ENCODE measurements around the gene CDCA5. TPM values are rescaled to one million over a fixed set of nuclear protein-coding genes. Genes with fewer than 3 reads are reported as not detected.
A peak's percentile ranks its signal among the peaks of the same experiment; 100 is the strongest.

CDCA5 gene
- total RNA-seq, 2 donors from 2014 or later = 2.3 TPM; not detected in 1

- no peak for DNase-seq
These were observed 24.8 kb upstream of the CDCA5 start for GRCh38 chr11:65108469-65109123.

GRCh38 chr11:65107751-65108468 lies 24.1 kb upstream of the CDCA5 start:
- Histone ChIP-seq H3K4me3 (no peak overlapping the region), H3K4me1 (peaks cover 54% of the 10 kb centered on the region)
- no peak for DNase-seq

More at GRCh38 chr11:65108469-65109123, 24.8 kb upstream of the CDCA5 start:
- H3K27me3 ChIP-seq = no peaks in the 10 kb centered on the region
- no peak overlapping the region for H3K27ac ChIP-seq
- ATAC-seq = no peak
- 91 to 94% methylated on average over 9 to 23 of the region's 38 CpGs for WGBS, 2 donors
- intact Hi-C loops (cut with DNase I) = no loop called here
- peaks cover 0 to 7% of the 10 kb centered on the region in 2 donors for H3K36me3 ChIP-seq (replicated peaks in 1 of 2; ENCODE audit: insufficient read depth in 1 of 2, low read depth in 2 of 2)
- TF ChIP-seq POLR2A (IDR thresholded peaks at IDR 0.05) (no peak), CTCF (IDR thresholded peaks at IDR 0.05) (no peak)
- peaks cover 54% of the 10 kb centered on the region for H3K4me1 ChIP-seq
- no peaks in the 10 kb centered on the region for H3K9me3 ChIP-seq
- no peak overlapping the region for H3K4me3 ChIP-seq

GRCh38 chr11:65107078-65107477 lies 23.2 kb upstream of the CDCA5 start:
- no peak overlapping the region for H3K4me3 ChIP-seq
- no peaks in the 10 kb centered on the region for H3K9me3 ChIP-seq
- no peak for DNase-seq
- H3K27ac ChIP-seq = no peak overlapping the region
- ATAC-seq = no peak
- H3K36me3 ChIP-seq (replicated peaks in 1 of 2; ENCODE audit: insufficient read depth in 1 of 2, low read depth in 2 of 2) = peaks cover 0 to 7% of the 10 kb centered on the region in 2 donors
- WGBS, 2 donors = 91 to 93% methylated on average over 8 to 14 of the region's 15 CpGs
- intact Hi-C loops (cut with DNase I) = no loop called here
- H3K27me3 ChIP-seq = no peaks in the 10 kb centered on the region
- H3K4me1 ChIP-seq = peaks cover 54% of the 10 kb centered on the region
- TF ChIP-seq CTCF (IDR thresholded peaks at IDR 0.05) (no peak), POLR2A (IDR thresholded peaks at IDR 0.05) (no peak)

More at GRCh38 chr11:65107751-65108468, 24.1 kb upstream of the CDCA5 start:
- ATAC-seq = no peak
- intact Hi-C loops (cut with DNase I) = no loop called here
- WGBS, 2 donors = 94 to 97% methylated on average over 31 to 43 of the region's 52 CpGs
- TF ChIP-seq CTCF (IDR thresholded peaks at IDR 0.05) (no peak), POLR2A (IDR thresholded peaks at IDR 0.05) (no peak)
- Histone ChIP-seq H3K27ac (no peak overlapping the region), H3K36me3 (replicated peaks in 1 of 2; ENCODE audit: insufficient read depth in 1 of 2, low read depth in 2 of 2) (peaks cover 0 to 7% of the 10 kb centered on the region in 2 donors), H3K9me3 (no peaks in the 10 kb centered on the region), H3K27me3 (no peaks in the 10 kb centered on the region)

GRCh38 chr11:65104628-65105027 lies 20.8 kb upstream of the CDCA5 start:
- intact Hi-C loops (cut with DNase I) = no loop called here
- Histone ChIP-seq H3K4me3 (no peak overlapping the region), H3K27ac (peak overlapping the region in 3 of 4 donors; percentile 64 to 78 (median 72)), H3K27me3 (no peaks in the 10 kb centered on the region), H3K9me3 (no peaks in the 10 kb centered on the region), H3K4me1 (peaks cover 52% of the 10 kb centered on the region), H3K36me3 (replicated peaks in 1 of 2; ENCODE audit: insufficient read depth in 1 of 2, low read depth in 2 of 2) (peaks cover 0 to 7% of the 10 kb centered on the region in 2 donors)
- WGBS, 2 donors = 18 to 22% methylated on average over 4 of the region's 4 CpGs
- no peak for ATAC-seq
- no peak for DNase-seq
- TF ChIP-seq CTCF (IDR thresholded peaks at IDR 0.05) (no peak), POLR2A (IDR thresholded peaks at IDR 0.05) (no peak)
